ENCODE data around the gene TIGD7.

Gene TIGD7

GRCh38 chr16:3249020-3249419, 56.2 kb downstream of the TIGD7 start:
- TF ChIP-seq CTCF (IDR thresholded peaks at IDR 0.05; ENCODE audit: low read depth, low read length): no peak
- H3K4me3 ChIP-seq (ENCODE audit: low read depth, low read length): no peak overlapping the region
- DNase-seq (ENCODE audit: low read depth, low spot score): no peak
- in situ Hi-C loops (cut with HindIII; ENCODE audit: low sequenced_read_pairs): no loop called here

Data from astrocyte of the spinal cord (primary cell).